NCI-H446 treated with DMSO at 0.1 percent for 48 hours (cell line): ENCODE results near the gene GSG1L2.

ENCODE experiments used
- DNase-seq: peaks from one replicate; lab custom pipeline; 2025; lab: John Stamatoyannopoulos, UW

Gene GSG1L2

DNA sequence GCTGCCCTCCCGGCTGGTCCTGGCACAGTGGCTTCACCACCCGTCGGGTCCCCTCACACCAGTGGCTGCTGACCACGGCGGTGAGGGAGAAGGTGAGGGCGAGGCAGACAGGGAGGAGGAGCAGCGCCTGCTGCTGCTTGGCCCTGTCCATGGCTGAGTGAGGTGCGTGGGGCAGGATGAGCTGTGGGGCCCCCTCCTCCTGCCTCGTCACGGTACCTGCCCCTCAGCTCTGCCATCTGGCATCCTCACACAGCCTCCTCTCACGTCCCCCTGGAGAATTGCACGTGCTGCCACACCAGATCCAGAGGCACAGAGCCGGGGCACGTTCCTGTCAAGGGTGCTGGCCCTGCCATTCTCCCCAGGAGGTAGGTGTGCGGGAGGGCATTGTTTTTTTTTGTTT, at the start of gene GSG1L2:
Gene GSG1L2, minus strand, starts transcription at position 159 of the 400 bp plus-strand sequence. Its CDS starts 8 bp downstream, at position 151.
- no peak for DNase-seq

GRCh38 chr17:9868552-9868951, 46.7 kb upstream of the GSG1L2 start:
- DNase-seq: no peak

- no peak for DNase-seq
These were observed 43.7 kb upstream of the GSG1L2 start for GRCh38 chr17:9865586-9865985.

DNA sequence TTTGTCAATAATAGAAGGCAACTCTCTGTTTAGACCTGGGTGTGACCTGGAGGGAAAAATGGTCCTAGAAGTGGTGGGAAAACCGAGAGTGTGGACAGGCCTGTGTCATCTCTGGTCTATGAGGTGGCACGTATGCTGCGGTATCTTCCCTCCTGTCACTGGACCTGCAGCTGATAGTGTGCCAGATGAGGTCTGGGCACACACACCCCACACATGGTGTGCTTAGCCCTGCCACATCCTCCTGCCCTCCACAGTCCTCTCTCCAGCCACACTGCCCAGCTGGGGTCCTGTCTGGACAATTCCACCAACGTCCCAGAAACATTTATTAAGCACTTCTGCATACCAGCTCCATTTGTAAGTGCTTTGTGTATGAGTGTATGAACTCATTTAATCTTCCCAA, 41.1 kb upstream of the GSG1L2 start:
- DNase-seq: no peak

DNA sequence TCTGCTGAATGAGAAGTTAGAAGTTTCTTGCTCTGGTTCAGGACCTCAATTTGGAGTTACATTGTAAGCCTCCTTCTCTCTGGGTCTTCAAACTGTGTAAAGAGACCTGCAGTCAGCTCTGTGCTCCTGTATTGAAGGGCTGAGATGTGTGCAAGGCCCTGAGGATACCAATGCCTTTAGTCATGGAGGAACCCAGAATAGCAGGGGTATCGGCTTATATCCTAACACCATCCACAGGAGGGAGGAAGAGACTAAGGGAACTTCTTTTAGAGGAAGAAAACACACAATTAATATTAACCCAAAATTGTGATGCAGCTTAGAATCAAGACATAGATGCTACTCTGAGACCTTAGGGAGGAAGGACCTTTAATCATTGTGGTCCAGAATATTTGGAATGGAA, 40.3 kb upstream of the GSG1L2 start:
- no peak for DNase-seq

GRCh38 chr17:9860851-9861250, 39.0 kb upstream of the GSG1L2 start:
- DNase-seq: no peak

- DNase-seq: no peak
These were observed 37.9 kb upstream of the GSG1L2 start for GRCh38 chr17:9859781-9860180.

GRCh38 chr17:9855036-9855435, 33.2 kb upstream of the GSG1L2 start:
- no peak for DNase-seq

DNA sequence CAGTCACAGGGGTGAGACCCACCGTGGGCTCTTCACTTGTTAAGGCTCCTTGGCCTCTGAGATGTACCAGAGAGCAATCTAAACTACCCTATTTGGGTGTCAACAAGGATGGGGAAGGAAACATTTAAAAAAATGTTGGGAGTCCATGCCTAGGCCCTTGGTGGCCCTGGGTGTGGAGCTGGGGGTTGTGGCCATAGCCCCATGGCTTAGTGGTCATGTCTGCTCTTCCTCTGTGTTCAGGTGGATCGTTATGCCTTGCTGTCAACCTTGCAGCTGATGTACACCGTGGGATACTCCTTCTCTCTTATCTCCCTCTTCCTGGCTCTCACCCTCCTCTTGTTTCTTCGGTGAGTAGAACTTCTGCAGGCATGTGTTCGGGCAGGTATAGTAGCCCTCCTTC, 32.4 kb upstream of the GSG1L2 start:
- no peak for DNase-seq

- no peak for DNase-seq
These were observed 28.3 kb upstream of the GSG1L2 start for GRCh38 chr17:9850151-9850550.

GRCh38 chr17:9845306-9845705, 23.4 kb upstream of the GSG1L2 start:
- DNase-seq: no peak

DNA sequence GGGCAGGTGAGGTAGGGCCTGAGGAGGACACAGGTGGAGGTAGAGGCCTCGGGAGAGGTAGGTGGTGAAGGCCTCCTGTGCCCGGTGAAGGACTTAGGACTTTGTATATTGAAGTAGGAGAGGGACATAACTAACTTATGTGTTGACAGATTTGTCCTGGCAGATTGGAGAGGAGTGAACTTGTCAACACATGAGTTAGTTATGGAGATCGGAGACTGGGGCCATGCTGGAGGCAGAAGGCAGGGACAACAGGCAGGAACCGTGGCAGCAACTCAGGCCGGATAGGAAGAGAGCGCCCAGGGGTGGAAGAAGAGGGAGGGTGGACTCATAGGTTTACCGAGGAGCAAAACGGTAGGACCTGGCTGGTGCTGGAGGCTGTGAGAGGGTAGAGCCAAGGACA, 22.3 kb upstream of the GSG1L2 start:
- no peak for DNase-seq

DNA sequence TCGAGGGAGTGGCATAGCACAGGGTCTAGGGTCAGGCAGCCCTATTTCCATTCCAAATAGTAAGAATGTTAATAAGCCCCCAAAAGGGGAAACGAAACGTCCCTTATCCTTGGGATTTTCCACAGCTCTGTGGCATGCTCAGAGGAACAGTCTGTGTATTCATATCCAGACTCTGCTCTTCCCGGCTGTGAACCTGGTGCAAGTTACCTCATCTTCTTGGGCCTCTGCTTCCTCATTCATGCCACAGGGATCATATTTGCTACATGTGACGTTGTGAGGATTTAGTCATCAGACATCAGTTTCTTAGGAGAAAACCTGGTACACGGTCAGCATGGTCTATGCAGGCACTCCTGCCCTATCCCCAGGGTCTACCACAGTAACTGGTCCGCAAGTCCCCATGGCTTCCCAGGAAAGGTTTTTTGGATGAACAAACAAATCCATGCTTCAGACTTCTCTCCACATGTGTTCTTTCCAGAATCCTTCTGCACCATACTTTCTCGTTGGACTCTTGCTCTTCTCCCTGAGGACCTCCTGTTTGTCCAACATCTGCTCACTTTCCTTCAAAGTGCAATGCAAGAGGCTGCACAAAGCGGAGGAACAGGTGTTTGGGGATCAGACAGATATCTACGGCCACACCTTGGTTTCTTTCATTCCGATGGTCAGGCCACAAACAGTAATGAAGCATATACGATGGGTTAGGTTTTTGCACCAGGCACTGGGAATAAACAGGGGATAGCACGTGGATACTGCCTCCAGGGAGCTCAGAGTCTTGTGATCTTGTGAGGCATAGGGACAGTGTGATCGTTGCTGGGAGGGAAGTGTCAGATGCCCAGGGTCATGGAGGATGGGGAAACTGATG, 21.5 kb upstream of the GSG1L2 start:
- DNase-seq: no peak

GRCh38 chr17:9842057-9842758, 20.3 kb upstream of the GSG1L2 start:
- no peak for DNase-seq

DNA sequence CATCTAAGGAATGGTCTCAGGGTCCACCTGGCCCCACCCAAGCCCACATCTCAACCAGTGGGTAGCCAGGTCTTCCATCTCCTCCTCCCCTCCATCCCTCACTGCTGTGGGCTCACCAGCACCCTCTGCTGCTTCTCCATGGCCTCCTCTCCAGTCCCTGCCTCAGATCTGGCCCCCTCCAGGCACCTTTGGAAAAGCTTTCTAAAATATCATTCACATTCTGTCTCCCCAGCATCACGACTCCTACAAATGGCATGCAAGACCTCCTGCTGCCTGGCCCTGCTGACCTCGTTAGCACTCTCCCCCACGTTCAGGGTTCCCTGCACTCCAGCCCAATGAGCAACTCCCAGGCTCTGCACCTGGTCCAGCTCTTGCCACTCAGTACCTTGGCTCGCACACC, 17.6 kb upstream of the GSG1L2 start:
- no peak for DNase-seq

DNA sequence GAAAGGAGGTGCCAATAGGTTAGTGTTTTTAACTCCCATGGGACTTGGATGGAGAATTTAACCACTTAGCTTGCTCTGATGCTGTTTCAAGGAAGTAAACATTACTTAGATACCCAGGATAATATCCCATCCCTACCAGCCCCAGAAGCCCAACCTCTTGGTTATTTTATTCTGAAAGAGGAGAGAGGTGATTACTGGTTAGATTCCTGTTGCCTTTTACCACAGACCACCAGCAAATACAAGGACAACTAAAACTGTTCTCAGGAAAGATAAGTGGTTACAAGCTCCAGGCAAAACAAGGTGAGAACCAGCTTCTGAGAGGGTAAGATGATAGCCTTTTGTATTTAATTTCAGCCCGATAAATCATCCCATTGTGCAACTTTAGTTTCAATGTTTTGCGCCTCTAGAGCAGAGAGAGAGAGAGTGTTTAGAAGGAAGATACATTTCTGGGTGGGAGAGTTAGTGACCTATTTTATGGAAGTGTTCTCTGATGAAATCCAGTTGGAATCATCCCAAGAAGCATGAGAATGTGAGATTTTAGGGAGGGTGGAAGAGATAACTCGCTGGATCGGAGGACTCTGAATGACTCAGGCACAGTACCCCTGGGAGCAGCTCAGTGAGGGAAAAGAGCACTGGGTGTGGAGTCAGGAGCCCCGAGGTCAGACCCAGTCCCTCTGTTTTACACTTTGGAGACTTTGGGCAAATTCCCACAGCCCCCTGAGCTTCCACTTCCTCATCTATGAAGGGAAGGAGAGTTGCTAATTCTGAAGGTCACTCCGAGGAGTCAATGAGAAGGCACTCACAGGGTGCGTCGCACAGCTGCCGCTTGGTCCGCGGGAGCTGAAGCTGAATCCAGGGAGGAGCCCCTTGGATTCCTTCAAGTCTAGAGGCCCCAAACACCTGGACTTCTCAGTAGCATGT, 15.9 kb upstream of the GSG1L2 start:
- DNase-seq: no peak

GRCh38 chr17:9833922-9834321, 12.0 kb upstream of the GSG1L2 start:
- no peak for DNase-seq

DNA sequence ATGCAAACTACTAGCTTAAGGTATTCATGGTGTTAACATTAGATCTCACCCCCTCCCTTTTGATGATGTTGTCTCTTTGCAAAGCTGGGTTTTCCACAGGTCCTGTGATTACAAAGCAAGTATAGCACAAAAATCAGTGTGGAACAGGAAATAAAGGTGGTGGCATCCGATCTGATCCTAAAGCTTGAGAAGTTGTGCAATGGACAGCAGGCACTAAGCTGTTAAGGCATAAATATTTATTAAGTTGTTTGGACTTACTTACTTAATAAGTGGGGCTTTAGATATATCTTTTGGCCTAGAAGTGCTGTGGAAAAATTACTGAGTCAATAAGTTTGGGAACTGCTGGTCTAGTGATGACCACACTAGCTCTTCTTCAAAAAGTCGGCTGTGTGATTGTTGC, 8.8 kb upstream of the GSG1L2 start:
- DNase-seq: no peak

DNA sequence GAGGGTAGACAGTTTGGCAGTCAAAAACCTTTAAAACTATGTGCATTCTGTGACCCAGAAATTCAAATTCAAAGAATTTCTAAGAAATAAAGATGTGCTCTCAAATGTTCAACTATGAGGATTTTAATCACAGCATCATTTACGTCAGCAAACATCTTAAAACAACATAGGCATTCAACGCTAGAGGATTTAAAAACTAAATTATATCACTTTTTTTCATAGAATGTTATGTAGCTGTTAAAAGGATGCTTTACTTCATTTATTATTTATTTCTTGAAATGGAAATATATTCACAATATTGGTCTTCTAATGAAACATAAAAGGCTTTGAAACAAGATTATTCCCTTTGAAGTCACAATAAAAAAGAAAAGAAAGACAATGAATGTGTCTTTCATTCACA, 7.5 kb upstream of the GSG1L2 start:
- DNase-seq: no peak

GRCh38 chr17:9828296-9829295, 6.7 kb upstream of the GSG1L2 start:
- DNase-seq: no peak

GRCh38 chr17:9825641-9826150, 3.8 kb upstream of the GSG1L2 start, which contains the start of gene GLP2R:
TSS of gene GLP2R (plus strand) at chr17:9825924. CDS start at chr17:9826064, 140 bp downstream.
- DNase-seq: no peak
